ENCODE measurements around the gene H2AZ1.

H2AZ1 gene

DNA sequence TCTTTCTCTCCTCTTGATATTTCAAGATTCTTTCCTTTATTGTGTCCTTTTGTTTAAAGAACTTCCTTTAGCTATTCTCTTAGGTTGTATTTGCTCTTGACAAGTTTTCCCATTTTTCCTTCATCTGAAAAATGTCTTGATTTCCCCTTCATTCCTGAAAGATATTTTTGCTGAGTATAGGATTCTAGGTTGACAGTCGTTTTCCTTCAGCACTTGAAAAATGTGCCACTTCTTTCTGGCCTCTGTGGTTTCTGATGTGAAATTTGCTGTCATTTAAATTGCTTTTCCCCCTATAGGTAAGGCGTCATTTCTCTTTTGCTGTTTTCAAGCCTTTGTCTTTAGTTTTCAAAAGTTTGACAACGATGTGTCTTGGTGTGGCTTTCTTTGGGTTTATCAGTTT is 32.5 kb downstream of the H2AZ1 start:
- Mint-ChIP-seq H3K36me3 (ENCODE audit: low read depth) (peaks cover 53% of the 10 kb centered on the region), H3K9me3 (peaks cover 10% of the 10 kb centered on the region), H3K27me3 (ENCODE audit: low read depth) (no peaks in the 10 kb centered on the region), H3K4me1 (ENCODE audit: low read depth) (peaks cover 15% of the 10 kb centered on the region), H3K27ac (no peak overlapping the region), H3K4me3 (no peak overlapping the region)

DNA sequence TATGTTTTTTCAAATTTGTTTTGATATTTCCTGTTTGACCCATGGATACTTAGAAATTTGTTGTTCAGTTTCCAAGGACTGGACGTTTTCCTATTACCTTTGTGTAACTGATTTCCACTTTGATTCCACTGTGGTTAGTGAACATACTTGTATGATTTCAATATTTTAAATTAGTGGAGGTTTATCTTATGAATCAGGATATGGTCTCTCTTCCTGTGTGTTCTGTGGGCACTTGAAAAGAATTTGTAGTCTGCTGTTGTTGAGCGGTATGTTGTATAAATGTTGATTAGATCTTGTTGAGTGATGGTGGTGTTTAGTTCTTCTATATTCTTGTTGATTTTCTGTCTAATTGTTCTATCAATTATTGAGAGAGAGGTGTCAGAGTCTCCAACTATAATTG is 34.6 kb downstream of the H2AZ1 start:
- peaks cover 12% of the 10 kb centered on the region for H3K4me1 Mint-ChIP-seq (ENCODE audit: low read depth)
- peaks cover 54% of the 10 kb centered on the region for H3K36me3 Mint-ChIP-seq (ENCODE audit: low read depth)
- H3K4me3 Mint-ChIP-seq, result no peak overlapping the region
- H3K9me3 Mint-ChIP-seq, result peaks cover 10% of the 10 kb centered on the region
- H3K27ac Mint-ChIP-seq, result no peak overlapping the region
- H3K27me3 Mint-ChIP-seq (ENCODE audit: low read depth), result no peaks in the 10 kb centered on the region
